SIG-M5 treated with dmso at 0.1 percent for 504 hours (cell line): Measurements from ENCODE around the gene RAB21.
"Not testable (repeated sequence)": the region's sequence is repeated elsewhere in the genome, so short reads cannot be mapped to it uniquely, and the experiment has no call there.

Experiments used
- DNase-seq: peaks from one replicate; lab custom pipeline; 2025; ENCODE audit not compliant: unreplicated experiment; lab: John Stamatoyannopoulos, UW

The RAB21 gene

DNA sequence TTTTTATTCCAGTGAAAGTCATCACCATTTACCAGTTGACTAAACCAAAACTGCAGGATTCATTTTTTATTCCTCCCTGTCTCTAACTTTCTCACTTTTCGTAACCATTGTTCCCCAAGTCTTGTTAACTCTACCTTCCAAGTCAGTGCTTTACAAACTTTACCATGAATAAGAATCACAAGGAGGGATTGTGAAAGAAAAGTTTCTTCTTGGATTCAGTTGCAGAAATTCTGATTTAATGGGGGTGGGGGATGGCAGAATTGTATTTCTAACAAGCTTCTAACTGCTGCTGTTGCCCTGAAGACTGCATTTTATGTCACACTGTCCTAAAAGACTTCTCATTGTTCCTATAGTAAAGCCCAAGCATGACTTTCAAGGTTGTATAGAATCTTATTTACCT lies 5.0 kb upstream of the RAB21 start:
- DNase-seq = no peak

- no peak for DNase-seq
These were observed 1.8 kb upstream of the RAB21 start for GRCh38 chr12:71752891-71753290.

DNA sequence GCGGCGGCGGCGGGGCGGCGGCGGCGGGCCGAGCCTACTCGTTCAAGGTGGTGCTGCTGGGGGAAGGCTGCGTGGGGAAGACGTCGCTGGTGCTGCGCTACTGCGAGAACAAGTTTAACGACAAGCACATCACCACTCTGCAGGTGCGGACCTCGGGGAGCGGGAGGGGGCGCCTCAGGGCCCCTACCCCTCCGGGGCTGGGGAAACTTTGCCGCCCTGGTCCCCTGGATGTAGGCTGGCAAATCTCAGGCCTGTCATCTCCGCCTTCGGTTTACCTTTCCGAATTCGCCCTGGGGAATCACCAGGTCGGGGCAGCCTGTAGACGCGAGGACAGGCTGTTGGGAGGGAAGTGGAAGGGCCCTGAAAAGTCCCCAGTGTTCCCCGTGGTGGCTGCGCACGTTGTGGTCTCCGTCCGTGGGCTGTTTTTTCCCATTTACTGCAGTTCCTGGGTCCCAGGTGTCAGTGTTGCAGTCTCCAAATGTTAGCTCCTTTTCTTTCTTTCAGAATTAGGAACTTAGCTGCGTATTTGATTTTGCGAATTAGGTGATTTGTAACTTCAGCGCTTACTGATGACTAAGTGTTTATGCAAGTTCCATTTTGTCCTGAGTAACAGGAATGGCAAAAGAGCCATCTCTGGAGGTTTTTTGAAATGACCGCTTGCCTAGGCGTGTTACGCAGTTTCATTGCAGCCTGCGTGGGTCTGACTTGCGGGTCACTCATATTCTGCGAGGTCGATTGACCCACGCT lies 656 bp downstream of the RAB21 start:
- peak; percentile 75 for DNase-seq

- no peak for DNase-seq
These were observed 1.5 kb downstream of the RAB21 start for GRCh38 chr12:71756054-71756690.

GRCh38 chr12:71759941-71760340 lies 5.3 kb downstream of the RAB21 start:
- DNase-seq = no peak

DNA sequence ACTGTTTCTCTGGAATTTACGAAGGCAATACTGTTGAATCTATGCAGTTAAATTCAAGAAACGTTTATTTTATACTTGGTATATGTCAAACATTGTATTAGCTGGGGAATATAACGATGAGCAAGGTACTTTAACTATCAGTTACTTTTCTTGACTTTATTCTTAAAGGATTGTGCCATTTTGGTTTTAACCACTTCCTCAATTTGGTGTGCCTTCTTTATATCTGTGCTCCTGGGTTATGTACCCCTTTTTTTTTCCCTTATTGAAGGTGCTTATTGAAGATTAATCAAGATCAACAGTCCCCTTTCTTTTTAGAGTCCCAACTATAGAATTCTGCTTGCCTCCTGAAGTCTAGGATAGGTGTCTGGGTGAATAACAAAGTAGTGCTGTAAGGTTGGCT lies 5.8 kb downstream of the RAB21 start:
- peak; percentile 47 for DNase-seq

GRCh38 chr12:71761354-71761753 lies 6.7 kb downstream of the RAB21 start:
- not testable (repeated sequence) for DNase-seq

DNA sequence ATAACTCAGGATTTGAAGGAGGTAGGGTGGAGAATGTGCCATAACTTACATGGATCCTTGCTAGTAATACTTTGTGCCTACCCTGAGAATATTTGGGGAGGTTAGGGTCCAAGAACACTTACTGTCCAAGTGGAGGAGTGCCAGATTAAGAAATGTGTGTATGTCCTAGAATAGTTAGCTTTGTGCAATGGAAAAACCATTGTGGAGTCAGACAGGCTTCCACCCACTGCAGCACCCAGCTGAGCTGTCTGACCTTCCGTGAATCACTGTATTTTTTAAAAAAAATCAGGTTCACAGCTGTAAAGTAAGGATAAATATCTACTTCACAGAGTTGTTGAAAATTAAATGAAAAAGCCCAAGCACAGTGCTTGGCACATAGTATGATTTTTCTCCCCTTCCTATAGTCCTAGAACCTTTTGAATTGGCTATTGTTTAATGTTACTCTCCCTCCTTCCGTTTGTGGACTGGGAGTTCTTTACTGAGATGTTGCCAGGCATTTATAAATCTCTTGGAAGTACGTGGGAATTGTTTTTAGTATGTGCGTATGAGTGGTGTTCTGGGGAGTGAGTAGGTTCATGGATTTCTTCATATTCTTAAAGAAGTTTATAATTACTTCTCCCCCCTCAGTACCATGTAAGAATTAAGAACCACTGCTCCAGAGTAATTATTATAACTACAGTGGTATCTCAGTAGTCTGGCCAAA lies 9.2 kb downstream of the RAB21 start:
- no peak for DNase-seq

DNA sequence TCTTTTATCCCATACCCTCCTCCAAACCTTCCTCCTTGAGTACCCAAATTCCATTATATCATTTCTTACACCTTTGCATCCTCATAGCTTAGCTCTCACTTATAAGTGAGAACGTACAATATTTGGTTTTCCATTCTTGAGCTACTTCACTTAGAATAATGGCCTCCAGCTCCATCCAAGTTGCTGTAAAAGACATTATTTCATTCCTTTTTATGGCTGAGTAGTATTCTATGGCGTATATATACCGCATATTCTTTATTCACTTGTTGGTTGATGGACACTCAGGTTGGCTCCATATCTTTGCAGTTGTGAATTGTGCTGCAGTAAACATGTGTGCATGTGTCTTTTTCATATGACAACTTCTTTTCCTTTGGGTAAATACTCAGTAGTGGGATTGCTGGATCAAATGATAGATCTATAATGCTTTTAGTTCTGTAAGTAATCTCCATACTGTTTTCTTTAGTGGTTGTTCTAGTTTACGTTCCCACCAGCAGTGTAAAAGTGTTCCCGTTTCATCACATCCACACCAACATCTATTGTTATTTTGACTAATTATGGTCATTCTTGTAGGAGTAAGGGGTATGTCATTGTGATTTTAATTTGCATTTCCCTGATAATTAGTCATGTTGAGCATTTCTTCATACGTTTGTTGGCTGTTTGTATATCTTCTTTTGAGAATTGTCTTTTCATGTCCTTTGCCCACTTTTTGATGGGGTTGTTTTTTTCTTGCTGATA lies 10.1 kb downstream of the RAB21 start:
- no peak for DNase-seq

DNA sequence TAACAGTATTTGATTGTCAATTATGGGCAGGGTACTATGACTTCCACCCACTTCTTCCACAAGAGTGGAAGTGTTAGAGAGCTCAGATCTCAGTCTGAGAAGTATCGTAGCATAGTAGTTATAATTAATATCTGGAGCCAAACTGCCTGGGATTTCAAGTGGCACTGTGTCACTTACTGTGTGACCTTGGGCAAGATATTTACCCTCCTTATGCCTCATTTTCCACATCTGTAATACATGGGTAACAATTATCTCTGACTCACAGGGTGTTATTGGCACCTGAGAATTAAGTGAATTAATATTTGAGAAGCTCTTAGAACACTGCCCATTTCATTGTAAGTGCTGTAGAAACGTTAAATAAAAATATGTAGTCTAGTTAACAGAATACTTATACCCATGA lies 11.5 kb downstream of the RAB21 start:
- no peak for DNase-seq

DNA sequence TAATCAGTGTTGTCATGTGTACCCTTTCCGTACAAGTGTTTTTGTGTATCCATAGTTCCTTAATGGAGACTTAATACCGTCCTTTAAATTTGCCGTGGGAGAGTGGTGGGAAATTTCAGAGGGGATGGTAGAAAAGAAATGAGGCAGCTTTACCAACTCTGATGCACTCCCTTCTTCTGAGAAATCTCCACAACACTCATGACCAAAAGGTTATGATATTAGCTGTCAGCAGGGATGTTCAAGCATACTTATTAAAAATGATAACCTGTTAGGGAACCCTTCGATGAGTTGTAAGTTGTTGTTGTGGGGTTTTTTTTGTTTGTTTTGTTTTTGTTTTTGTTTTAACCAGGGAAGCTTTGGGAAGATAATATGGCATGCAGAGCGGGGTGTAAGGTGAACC lies 12.5 kb downstream of the RAB21 start:
- no peak for DNase-seq

- DNase-seq = no peak
These were observed 14.2 kb downstream of the RAB21 start for GRCh38 chr12:71768900-71769299.

DNA sequence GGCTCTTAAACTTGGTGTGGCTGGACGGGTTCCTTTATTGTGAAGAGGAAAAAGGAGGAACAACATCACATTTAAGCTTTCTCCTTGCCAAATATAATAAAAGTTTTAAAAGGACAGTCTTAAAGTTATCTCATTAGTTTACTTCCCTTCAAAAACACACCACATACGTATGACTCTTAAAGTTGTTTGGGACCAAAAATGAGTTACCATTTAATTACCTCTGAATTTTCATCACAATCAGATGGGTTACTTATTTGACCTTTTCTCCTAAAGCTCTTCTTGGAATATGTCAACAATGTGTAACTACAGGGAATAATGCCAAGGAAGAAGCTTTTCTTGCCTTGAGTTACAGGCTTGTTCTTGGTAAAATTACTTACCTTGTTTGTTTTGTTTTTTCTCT lies 16.4 kb downstream of the RAB21 start:
- DNase-seq = no peak

DNA sequence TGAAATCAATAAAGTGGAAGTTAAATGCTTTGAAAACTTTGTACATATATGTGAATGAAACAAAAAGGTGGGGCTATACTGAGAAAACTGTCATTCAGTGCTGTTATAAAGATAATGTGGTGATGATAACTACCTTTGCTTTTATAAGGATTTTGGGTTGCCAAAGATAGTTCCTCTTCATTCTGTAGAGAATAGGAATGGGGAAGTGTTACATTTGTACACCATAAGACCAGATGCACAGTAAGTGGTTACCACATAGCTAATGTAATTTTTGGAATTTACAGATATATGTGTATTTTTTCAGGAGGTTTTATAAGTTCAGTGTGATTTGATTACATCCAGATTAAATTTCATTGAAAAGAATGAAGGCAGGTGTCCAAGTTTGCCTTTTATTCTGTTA lies 18.1 kb downstream of the RAB21 start:
- DNase-seq = peak; percentile 62

GRCh38 chr12:71780237-71780822 lies 25.7 kb downstream of the RAB21 start:
- DNase-seq = peak; percentile 53

- DNase-seq = no peak
These were observed 27.4 kb downstream of the RAB21 start for GRCh38 chr12:71782017-71782416.

GRCh38 chr12:71786829-71787228 lies 32.2 kb downstream of the RAB21 start:
- DNase-seq = peak; percentile 62

GRCh38 chr12:71787580-71787979 lies 32.9 kb downstream of the RAB21 start:
- peak; percentile 89 for DNase-seq

DNA sequence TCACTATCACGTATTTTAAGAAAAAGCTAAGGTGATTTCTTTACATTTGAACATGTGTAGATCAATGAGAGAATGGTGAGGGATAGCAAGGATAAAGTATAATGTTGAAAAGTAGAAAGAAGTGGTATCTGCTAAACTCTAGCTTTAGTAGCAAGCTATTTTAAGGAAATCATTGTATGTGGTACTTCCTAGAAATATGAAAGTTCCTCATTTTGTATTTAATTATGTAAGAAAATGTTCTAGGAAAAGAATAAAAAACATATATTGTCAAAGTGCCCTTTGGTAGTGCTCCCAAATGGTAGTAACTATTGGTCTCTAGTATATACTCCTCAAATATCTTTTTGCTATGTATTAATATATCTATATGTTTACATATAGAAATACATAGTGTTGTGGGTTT lies 35.7 kb downstream of the RAB21 start:
- DNase-seq = no peak

DNA sequence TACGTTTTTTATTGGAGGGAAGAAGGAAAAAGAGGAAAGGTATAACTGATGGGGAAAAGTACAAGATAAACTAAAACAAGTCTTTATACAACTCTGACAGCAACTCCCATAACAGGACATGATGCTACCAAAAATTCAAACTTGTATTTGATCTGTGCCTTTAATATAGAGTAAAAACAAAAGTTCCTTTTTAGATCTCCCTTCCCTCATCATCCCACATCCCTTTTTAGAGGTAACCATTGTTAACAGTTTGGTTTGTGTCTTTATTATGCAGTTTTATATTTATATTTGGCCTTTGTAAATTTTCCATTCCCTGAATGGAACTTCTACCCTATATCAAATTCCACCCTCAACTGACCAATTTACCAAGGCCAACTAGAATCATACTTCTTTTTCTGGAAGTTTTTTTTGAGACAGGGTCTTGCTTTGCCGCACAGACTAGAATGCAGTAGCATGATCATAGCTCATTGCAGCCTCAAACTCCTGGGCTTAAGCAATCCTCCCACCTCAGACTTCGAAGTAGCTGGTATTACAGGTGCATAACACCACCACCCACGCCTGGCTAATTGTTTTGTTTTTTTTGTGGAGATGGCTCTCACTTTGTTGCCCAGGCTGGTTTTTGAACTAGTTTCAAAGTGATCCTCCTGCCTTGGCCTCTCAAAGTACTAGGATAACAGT lies 36.9 kb downstream of the RAB21 start:
- DNase-seq = no peak

GRCh38 chr12:71792599-71792998 lies 37.9 kb downstream of the RAB21 start:
- no peak for DNase-seq
